IMR-90 (cell line): ENCODE measurements around the gene PMEPA1. TPM values are rescaled to one million over a fixed set of nuclear protein-coding genes. Genes with fewer than 3 reads are reported as not detected.

Experiments
- ATAC-seq: fragments of 200-7000 bp; cut with Tn5 transposase; 2 replicates; pipeline ENCODE4 v1.9.1; 2020; ENCODE audit warnings: low read depth, mild to moderate bottlenecking, moderate library complexity
- BruUV-seq: library from RNA; stranded (reverse); fragments of 400-500 nt; replicated peaks from 2 replicates; lab custom pipeline; 2021; lab: Mats Ljungman, UMichigan
- CTCF ChIA-PET: fragments of 300-600 bp; formaldehyde crosslinking; extraction: SDS; loops from one replicate; lab custom pipeline; 2021; ENCODE audit warnings: antibody characterized with exemption; lab: Yijun Ruan, JAX
- POLR2A ChIA-PET: fragments of 300-600 bp; sonication (Branson Sonifier 250); formaldehyde crosslinking; loops from one replicate; lab custom pipeline; 2022; ENCODE audit warnings: antibody characterized with exemption; ENCODE audit not compliant: unreplicated experiment; lab: Charles Lee
- DNase-seq: peaks from one replicate; pipeline ENCODE4 v3.0.0; 2013
- H2AFZ ChIP-seq: replicated peaks from 2 replicates; pipeline ENCODE3; 2013; ENCODE audit warnings: low read length, mild to moderate bottlenecking; ENCODE audit not compliant: poor library complexity
- H2AK5ac ChIP-seq: 2 replicates; pipeline ENCODE4 v1.6.1; 2013; ENCODE audit warnings: low read depth, low read length, inconsistent platforms
- H2AK9ac ChIP-seq: replicated peaks from 2 replicates; pipeline ENCODE3; 2013; ENCODE audit warnings: mild to moderate bottlenecking, low read depth, low read length, moderate library complexity; ENCODE audit not compliant: poor library complexity
- H2BK120ac ChIP-seq: 2 replicates; pipeline ENCODE4 v1.6.1; 2013; ENCODE audit warnings: low read depth, low read length, inconsistent platforms
- H2BK15ac ChIP-seq: 3 replicates; pipeline ENCODE4 v1.6.1; 2013; ENCODE audit warnings: low read depth, low read length, inconsistent platforms
- H2BK20ac ChIP-seq: 2 replicates; pipeline ENCODE4 v1.6.1; 2013; ENCODE audit warnings: low read depth, mild to moderate bottlenecking, inconsistent platforms, low read length, moderate library complexity
- H2BK5ac ChIP-seq: 2 replicates; pipeline ENCODE4 v1.6.1; 2013; ENCODE audit warnings: mild to moderate bottlenecking, low read depth, low read length, inconsistent platforms; ENCODE audit not compliant: poor library complexity, severe bottlenecking
- H3K14ac ChIP-seq: replicated peaks from 2 replicates; pipeline ENCODE4 v1.6.1; 2013; ENCODE audit warnings: low read depth, low read length, inconsistent platforms
- H3K18ac ChIP-seq: 2 replicates; pipeline ENCODE4 v1.6.1; 2013; ENCODE audit warnings: low read depth, low read length, control low read depth
- H3K23ac ChIP-seq: 2 replicates; pipeline ENCODE4 v1.6.1; 2013; ENCODE audit warnings: low read depth, low read length, inconsistent platforms
- H3K27ac ChIP-seq: 2 replicates; pipeline ENCODE4 v1.5.1; 2013; ENCODE audit warnings: mild to moderate bottlenecking, control low read depth, low read length; ENCODE audit not compliant: insufficient read depth
- H3K27me3 ChIP-seq: 2 replicates; pipeline ENCODE4 v1.6.1; 2013; ENCODE audit warnings: low read length; ENCODE audit not compliant: control insufficient read depth, insufficient read depth
- H3K36me3 ChIP-seq: 2 replicates; pipeline ENCODE4 v1.6.1; 2013; ENCODE audit warnings: low read length, mixed read lengths; ENCODE audit not compliant: control insufficient read depth, insufficient read depth
- H3K4ac ChIP-seq: 2 replicates; pipeline ENCODE4 v1.6.1; 2013; ENCODE audit warnings: low read depth, low read length, inconsistent platforms
- H3K4me1 ChIP-seq: 2 replicates; pipeline ENCODE4 v1.6.1; 2013; ENCODE audit warnings: low read length, mixed read lengths; ENCODE audit not compliant: control insufficient read depth, insufficient read depth
- H3K4me2 ChIP-seq: 2 replicates; pipeline ENCODE4 v1.6.1; 2013; ENCODE audit warnings: low read depth, mild to moderate bottlenecking, control low read depth, low read length, moderate library complexity
- H3K4me3 ChIP-seq: 2 replicates; pipeline ENCODE4 v1.5.1; 2013; ENCODE audit warnings: low read depth, mild to moderate bottlenecking, control low read depth, low read length, moderate library complexity; ENCODE audit not compliant: insufficient read depth
- H3K56ac ChIP-seq: 2 replicates; pipeline ENCODE4 v1.6.1; 2013; ENCODE audit warnings: low read length, inconsistent platforms; ENCODE audit not compliant: insufficient read depth; ENCODE audit errors: extremely low read depth
- H3K79me1 ChIP-seq, 2 experiments: 2 replicates each; pipeline ENCODE4 v1.6.1; 2013; ENCODE audit warnings: low read length in 2 of 2, inconsistent platforms in 1 of 2, low read depth in 1 of 2
- H3K9ac ChIP-seq: 2 replicates; pipeline ENCODE4 v1.6.1; 2013; ENCODE audit warnings: low read depth, low read length, control low read depth
- H3K9me1 ChIP-seq: 2 replicates; pipeline ENCODE4 v1.6.1; 2013; ENCODE audit warnings: low read length, inconsistent platforms; ENCODE audit not compliant: insufficient read depth
- H3K9me3 ChIP-seq: 2 replicates; pipeline ENCODE4 v1.6.1; 2013; ENCODE audit warnings: low read length; ENCODE audit not compliant: control insufficient read depth, insufficient read depth
- H4K20me1 ChIP-seq: 2 replicates; pipeline ENCODE4 v1.6.1; 2013; ENCODE audit warnings: low read length, inconsistent platforms; ENCODE audit not compliant: insufficient read depth
- H4K5ac ChIP-seq: 2 replicates; pipeline ENCODE4 v1.6.1; 2013; ENCODE audit warnings: mild to moderate bottlenecking, low read depth, low read length, control low read depth
- H4K8ac ChIP-seq, 2 experiments: 2 replicates each; pipeline ENCODE4 v1.6.1; 2013; ENCODE audit warnings: low read depth in 2 of 2, low read length in 2 of 2, control low read depth in 1 of 2, inconsistent platforms in 1 of 2
- H4K91ac ChIP-seq: 2 replicates; pipeline ENCODE4 v1.6.1; 2013; ENCODE audit warnings: low read depth, low read length, inconsistent platforms; ENCODE audit not compliant: insufficient read depth
- BHLHE40 ChIP-seq: fragments of 150-350 bp; IDR thresholded peaks from 2 replicates; pipeline ENCODE4 v1.6.1; 2016; ENCODE audit warnings: mild to moderate bottlenecking, low read depth, low read length
- CEBPB ChIP-seq: IDR thresholded peaks from 2 replicates; pipeline ENCODE4 v1.6.1; 2012; ENCODE audit warnings: low read depth, low read length, improper control_type of control experiment
- CHD1 ChIP-seq: IDR thresholded peaks from 2 replicates; pipeline ENCODE4 v1.6.1; 2012; ENCODE audit warnings: low read depth, low read length, improper control_type of control experiment
- MAFK ChIP-seq: IDR thresholded peaks from 2 replicates; pipeline ENCODE4 v1.6.1; 2012; ENCODE audit warnings: low read depth, low read length, improper control_type of control experiment
- MXI1 ChIP-seq: IDR thresholded peaks from 2 replicates; pipeline ENCODE4 v1.6.1; 2012; ENCODE audit warnings: low read depth, mild to moderate bottlenecking, low read length, moderate library complexity, borderline replicate concordance
- NFE2L2 ChIP-seq: fragments of 150-350 bp; IDR thresholded peaks from 2 replicates; pipeline ENCODE4 v1.6.1; 2016; ENCODE audit warnings: low read depth, mild to moderate bottlenecking, low read length
- RCOR1 ChIP-seq: IDR thresholded peaks from 2 replicates; pipeline ENCODE4 v1.6.1; 2012; ENCODE audit warnings: mild to moderate bottlenecking, low read length, improper control_type of control experiment; ENCODE audit not compliant: insufficient replicate concordance
- RFX5 ChIP-seq: IDR thresholded peaks from 2 replicates; pipeline ENCODE4 v1.8.0; 2012; ENCODE audit warnings: low read depth, mild to moderate bottlenecking, low read length, moderate library complexity
- WGBS, 2 experiments: methylation state at CpG; one replicate each; pipeline versions ENCODE4 v1.1.5 to v1.1.7; 2013; ENCODE audit warnings: missing lambda C conversion rate in 2 of 2; ENCODE audit not compliant: insufficient read length in 1 of 2; ENCODE audit errors: extremely low coverage in 2 of 2; 5-methylcytosine and 5-hydroxymethylcytosine counted together
- dilution Hi-C: fragments of 300-500 bp; cut with HindIII; formaldehyde crosslinking; loops from one replicate; pipeline ENCODE4 v1.14.3; 2018; ENCODE audit warnings: low sequenced_read_pairs; ENCODE audit not compliant: unreplicated experiment
- in situ Hi-C: fragments of 300-500 bp; cut with MboI; formaldehyde crosslinking; loops from 3 replicates; pipeline ENCODE4 v1.14.3; 2019; ENCODE audit warnings: low sequenced_read_pairs, inconsistent platforms, mixed read lengths
- intact Hi-C: fragments of 100-400 bp; cut with micrococcal nuclease; formaldehyde crosslinking; loops from 2 replicates; pipeline ENCODE4 v1.10.0; 2022
- polyA plus RNA-seq, 3 experiments: library from polyadenylated mRNA; depleted of rRNA; stranded (reverse); fragments of >200 nt; gene quantifications; 2 replicates each; pipeline ENCODE4 v1.2.3, GENCODE V29; 2012; ENCODE audit warnings: low replicate concordance in 1 of 3
- total RNA-seq: library from RNA; depleted of rRNA; stranded (reverse); fragments of >200 nt; gene quantifications from 2 replicates; pipeline ENCODE4 v1.2.3, GENCODE V29; 2012
- TF ChIP-seq, protein P1 (sequence below): conservative IDR thresholded peaks from 2 replicates; pipeline ENCODE4 v1.5.1; 2012; ENCODE audit warnings: mild to moderate bottlenecking, low read depth, low read length, improper control_type of control experiment
- TF ChIP-seq, protein P2 (sequence below): fragments of 150-350 bp; IDR thresholded peaks from 2 replicates; pipeline ENCODE4 v1.6.1; 2017; ENCODE audit warnings: mild to moderate bottlenecking, antibody characterized with exemption, low read length, low read depth
- TF ChIP-seq, protein P3 (sequence below): fragments of 150-350 bp; IDR thresholded peaks from 2 replicates; pipeline ENCODE4 v1.6.1; 2016; ENCODE audit warnings: low read depth, mild to moderate bottlenecking, low read length, moderate library complexity, borderline replicate concordance

The PMEPA1 gene
- total and polyA plus RNA-seq, 2 of the 4 experiments (the other 2 are of a cell fraction) = 2.0 to 6.9 TPM

DNA sequence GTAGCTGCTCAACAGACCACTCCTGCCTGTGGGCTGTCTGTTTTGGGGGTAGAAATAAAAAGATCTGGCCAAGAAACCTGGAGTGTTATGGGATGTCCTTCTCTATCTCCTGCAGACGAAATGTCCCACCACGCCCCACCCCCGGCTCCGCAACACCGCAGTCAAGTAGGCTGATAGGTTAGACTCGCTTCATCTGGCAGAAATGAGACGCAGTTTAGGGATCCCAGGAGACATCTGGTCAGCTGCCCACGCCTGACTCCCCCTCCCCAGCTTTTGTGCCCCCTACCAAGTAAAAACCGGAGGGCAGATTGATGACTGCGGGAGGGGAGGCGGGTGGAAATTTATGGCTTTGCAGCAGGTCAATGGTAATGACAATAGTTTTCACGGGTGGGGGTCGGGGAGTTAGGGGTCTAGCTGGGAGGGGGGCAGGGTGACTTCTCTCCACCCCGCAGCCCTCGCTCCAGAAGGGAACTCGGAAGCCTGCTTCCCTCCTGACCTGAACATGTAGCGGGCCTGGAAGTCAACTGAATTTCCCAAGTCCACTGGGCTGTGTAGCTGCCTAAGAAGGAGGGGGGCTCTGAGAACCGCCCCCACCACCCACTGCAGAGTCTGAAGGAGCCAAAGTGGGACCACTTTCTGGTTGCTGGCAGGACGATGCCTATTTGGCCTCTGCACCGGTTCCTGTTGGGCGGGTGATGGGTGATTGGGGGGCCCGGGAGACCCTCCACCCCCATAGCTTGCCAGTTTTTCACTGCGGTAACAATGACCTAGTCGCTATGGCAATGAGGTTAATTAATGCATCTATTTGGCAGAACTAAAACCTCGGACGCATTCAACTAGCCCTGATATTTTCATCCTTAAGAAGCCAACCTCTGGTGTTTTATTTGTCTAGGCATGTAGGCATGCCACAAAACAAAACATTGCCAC lies 25.7 kb downstream of the PMEPA1 start (continued):
- no peak for TF ChIP-seq NFE2L2

DNA sequence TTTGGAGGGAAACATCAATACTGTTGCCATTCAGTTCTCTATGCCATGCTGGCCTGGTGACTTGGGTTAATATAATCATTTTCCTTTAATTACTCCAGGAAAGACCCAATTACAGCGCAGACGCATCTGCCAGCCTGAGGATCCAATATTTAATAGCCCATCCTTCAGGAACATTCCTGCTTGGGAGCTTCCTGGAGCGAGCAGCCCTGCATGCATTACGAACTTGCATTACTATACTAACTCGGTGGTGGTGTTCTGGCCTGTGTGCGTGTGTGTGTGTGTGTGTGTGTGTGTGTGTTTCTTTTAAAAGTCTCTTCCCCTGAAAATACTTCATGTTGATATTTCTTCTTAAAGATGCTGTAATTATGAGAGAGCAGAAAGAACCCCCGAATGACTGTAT lies 26.5 kb downstream of the PMEPA1 start:
- Histone ChIP-seq H2BK120ac (no peak overlapping the region), H3K4me3 (no peak overlapping the region), H2BK20ac (no peak overlapping the region), H3K4me2 (no peak overlapping the region), H3K27me3 (no peaks in the 10 kb centered on the region), H3K4ac (no peak overlapping the region), H3K36me3 (no peaks in the 10 kb centered on the region), H2AK9ac (no peak overlapping the region), H3K27ac (no peak overlapping the region), H2BK15ac (no peak overlapping the region), H2AK5ac (no peak overlapping the region), H3K18ac (no peak overlapping the region), H3K14ac (no peak overlapping the region), H4K91ac (no peak overlapping the region), H3K9ac (no peak overlapping the region), H3K4me1 (no peaks in the 10 kb centered on the region), H3K9me1 (no peaks in the 10 kb centered on the region; the same call in 1 of the 2 replicates), H2BK5ac (no peak overlapping the region), H3K56ac (no peak overlapping the region), H3K9me3 (no peaks in the 10 kb centered on the region), H4K20me1 (peaks cover 65% of the 10 kb centered on the region), H3K23ac (no peak overlapping the region), H2AFZ (no peak overlapping the region), H4K5ac (no peak overlapping the region), H3K79me1 (peaks cover 8 to 22% of the 10 kb centered on the region in 2 experiments; a peak in 3 of 4 replicates), H4K8ac (no peak overlapping the region)
- BruUV-seq = no TSS peak
- ATAC-seq = no peak
- no peak for TF ChIP-seq NFE2L2
- TF ChIP-seq, protein P1, sequence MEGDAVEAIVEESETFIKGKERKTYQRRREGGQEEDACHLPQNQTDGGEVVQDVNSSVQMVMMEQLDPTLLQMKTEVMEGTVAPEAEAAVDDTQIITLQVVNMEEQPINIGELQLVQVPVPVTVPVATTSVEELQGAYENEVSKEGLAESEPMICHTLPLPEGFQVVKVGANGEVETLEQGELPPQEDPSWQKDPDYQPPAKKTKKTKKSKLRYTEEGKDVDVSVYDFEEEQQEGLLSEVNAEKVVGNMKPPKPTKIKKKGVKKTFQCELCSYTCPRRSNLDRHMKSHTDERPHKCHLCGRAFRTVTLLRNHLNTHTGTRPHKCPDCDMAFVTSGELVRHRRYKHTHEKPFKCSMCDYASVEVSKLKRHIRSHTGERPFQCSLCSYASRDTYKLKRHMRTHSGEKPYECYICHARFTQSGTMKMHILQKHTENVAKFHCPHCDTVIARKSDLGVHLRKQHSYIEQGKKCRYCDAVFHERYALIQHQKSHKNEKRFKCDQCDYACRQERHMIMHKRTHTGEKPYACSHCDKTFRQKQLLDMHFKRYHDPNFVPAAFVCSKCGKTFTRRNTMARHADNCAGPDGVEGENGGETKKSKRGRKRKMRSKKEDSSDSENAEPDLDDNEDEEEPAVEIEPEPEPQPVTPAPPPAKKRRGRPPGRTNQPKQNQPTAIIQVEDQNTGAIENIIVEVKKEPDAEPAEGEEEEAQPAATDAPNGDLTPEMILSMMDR = no peak
- TF ChIP-seq CEBPB = no peak
- TF ChIP-seq MAFK = no peak
- no peak for TF ChIP-seq MXI1
- TF ChIP-seq RCOR1 = no peak
- no peak for TF ChIP-seq BHLHE40
- TF ChIP-seq, protein P2, sequence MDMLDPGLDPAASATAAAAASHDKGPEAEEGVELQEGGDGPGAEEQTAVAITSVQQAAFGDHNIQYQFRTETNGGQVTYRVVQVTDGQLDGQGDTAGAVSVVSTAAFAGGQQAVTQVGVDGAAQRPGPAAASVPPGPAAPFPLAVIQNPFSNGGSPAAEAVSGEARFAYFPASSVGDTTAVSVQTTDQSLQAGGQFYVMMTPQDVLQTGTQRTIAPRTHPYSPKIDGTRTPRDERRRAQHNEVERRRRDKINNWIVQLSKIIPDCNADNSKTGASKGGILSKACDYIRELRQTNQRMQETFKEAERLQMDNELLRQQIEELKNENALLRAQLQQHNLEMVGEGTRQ = no peak
- TF ChIP-seq, protein P3, sequence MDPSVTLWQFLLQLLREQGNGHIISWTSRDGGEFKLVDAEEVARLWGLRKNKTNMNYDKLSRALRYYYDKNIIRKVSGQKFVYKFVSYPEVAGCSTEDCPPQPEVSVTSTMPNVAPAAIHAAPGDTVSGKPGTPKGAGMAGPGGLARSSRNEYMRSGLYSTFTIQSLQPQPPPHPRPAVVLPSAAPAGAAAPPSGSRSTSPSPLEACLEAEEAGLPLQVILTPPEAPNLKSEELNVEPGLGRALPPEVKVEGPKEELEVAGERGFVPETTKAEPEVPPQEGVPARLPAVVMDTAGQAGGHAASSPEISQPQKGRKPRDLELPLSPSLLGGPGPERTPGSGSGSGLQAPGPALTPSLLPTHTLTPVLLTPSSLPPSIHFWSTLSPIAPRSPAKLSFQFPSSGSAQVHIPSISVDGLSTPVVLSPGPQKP = no peak
- no peak for TF ChIP-seq RFX5
- TF ChIP-seq CHD1 = no peak
- POLR2A ChIA-PET = no interaction called here
- in situ Hi-C loops (loop anchor here (25.0 kb wide), 1 partner anchor 1354 kb away; the partner anchor contains the start of genes ATP5F1E and PRELID3B), intact Hi-C loops (no loop called here), dilution Hi-C loops (no loop called here)
- WGBS, 2 experiments = no CpG with 5 or more reads among the region's 7 CpGs
- CTCF ChIA-PET = no interaction called here
- no peak for DNase-seq
